GM12865 (cell line): ENCODE measurements around the gene PCLO.

Source experiments
- DNase-seq: peaks from one replicate; pipeline ENCODE4 v3.0.0; 2010; ENCODE audit warnings: low read depth
- H3K4me3 ChIP-seq: 2 replicates; pipeline ENCODE4 v1.5.1; 2011; ENCODE audit warnings: mild to moderate bottlenecking, low read depth, low read length, control low read depth
- TF ChIP-seq, protein P1 (sequence below): IDR thresholded peaks from 2 replicates; pipeline ENCODE4 v1.5.1; 2011; ENCODE audit warnings: low read length, control low read depth, low read depth, inconsistent platforms; ENCODE audit not compliant: insufficient read depth; ENCODE audit errors: missing control alignments

PCLO gene

DNA sequence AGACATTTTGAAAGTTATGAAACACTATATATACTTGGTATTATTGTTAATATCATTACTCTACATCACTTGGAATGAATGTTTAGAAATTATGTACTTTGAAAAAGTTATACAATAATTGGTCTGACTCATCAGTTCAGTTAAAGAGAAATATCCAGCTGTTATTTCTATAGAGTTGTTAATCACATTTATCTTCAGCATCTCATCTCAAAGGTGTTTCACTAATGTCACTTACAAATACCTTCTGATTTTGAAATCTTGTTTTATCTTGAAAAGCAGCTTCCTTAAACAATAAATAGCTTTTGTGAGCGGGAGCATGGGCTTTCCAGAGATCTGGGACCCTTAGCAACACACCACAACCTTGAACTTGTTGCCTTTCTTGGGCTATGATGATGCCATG is 205.2 kb downstream of the PCLO start:
- no peak for DNase-seq
- H3K4me3 ChIP-seq, result no peak overlapping the region
- TF ChIP-seq, protein P1, sequence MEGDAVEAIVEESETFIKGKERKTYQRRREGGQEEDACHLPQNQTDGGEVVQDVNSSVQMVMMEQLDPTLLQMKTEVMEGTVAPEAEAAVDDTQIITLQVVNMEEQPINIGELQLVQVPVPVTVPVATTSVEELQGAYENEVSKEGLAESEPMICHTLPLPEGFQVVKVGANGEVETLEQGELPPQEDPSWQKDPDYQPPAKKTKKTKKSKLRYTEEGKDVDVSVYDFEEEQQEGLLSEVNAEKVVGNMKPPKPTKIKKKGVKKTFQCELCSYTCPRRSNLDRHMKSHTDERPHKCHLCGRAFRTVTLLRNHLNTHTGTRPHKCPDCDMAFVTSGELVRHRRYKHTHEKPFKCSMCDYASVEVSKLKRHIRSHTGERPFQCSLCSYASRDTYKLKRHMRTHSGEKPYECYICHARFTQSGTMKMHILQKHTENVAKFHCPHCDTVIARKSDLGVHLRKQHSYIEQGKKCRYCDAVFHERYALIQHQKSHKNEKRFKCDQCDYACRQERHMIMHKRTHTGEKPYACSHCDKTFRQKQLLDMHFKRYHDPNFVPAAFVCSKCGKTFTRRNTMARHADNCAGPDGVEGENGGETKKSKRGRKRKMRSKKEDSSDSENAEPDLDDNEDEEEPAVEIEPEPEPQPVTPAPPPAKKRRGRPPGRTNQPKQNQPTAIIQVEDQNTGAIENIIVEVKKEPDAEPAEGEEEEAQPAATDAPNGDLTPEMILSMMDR, result no peak

DNA sequence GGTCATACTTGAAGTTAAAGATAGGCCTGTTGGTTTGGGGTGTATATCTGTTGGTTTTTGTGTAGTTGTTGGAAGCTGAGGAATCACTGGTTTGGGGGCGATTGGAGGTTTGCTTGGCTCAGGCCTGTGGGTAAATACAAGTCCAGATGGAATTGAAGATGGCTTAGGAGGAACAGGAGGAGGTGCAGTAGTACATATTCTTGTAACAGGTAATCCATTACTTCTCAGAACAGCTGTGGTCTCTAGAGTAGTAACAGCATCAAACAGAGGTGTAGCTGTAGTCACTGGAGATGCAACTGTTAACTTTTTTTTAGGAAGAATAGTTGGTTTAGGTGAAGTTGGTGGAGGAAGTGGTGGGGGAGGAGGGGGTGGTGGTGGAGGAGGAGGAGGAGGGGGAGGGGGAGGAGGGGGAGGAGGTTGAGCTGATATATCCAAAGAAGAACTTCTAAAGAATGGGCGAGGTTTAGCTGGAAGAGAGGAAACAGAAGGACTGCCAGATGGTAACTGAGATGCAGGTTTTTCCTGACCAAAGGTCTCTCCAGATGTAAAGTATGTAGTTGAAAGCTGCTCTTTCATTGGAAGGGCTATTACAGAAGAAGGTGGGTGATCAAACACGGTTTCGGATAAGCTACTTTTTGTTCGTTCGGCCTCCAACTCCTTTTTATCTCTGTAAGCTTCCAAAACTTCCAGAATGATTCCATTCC is 209.2 kb downstream of the PCLO start:
- no peak overlapping the region for H3K4me3 ChIP-seq
- TF ChIP-seq, protein P1, result no peak
- no peak for DNase-seq

DNA sequence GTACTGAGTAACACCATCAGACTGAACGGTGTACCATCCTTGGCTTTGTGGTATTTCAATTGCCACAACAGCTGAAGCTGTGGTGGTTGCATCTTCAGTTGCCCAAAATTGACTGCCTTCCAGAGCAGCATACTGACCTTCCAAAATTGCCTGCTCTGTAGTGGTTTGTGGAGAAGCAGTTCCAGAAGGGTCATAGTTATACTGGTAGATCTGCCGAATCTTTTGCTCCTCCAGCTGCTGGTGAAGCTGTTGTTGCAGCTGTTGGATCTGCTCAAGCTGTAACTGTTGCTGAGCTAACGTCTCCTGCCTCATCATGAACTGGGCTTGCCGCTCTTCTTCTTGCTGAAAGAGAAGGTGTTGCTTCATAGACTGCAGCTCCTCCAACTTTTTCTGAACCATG is 212.2 kb downstream of the PCLO start:
- DNase-seq, result no peak
- no peak overlapping the region for H3K4me3 ChIP-seq
- TF ChIP-seq, protein P1, result no peak

DNA sequence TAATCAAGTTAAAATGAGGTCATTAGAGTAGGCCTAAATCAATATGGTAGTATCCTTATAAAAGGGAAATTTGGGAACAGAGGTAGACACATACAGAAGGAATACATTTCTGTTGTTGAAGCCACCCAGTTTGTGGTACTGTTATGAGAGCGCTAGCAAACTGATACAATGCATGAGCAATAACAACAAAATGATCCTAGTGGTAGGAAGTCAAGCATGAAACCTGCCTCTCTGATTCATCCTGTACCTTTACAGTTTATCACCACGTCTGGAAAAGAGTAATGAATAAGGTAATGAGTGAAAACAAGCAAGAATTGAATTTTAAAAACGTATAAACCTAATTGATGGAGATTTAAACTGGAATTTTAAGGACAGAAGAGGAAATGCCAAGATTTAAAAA is 217.2 kb downstream of the PCLO start:
- TF ChIP-seq, protein P1, result no peak
- H3K4me3 ChIP-seq, result no peak overlapping the region
- DNase-seq, result no peak

DNA sequence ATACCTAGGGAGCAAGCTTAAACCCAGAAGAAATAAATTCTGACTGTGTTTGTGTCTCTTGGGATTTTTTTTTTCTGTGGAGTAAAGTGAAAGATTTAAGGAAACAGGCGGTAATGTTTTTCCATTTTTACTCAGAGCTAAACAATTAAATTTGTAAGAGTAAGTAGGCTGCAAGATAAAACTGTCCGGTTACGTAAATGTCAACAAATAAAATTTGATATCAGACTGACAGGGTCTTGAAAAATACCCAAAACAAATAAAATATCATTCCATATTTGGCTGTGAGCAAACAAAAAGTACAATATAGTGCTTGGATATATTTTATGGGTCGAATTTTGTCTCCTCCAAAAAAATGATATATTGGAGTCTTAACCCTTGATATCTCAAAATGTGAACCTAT is 217.6 kb downstream of the PCLO start:
- DNase-seq, result no peak
- H3K4me3 ChIP-seq, result no peak overlapping the region
- TF ChIP-seq, protein P1, result no peak

DNA sequence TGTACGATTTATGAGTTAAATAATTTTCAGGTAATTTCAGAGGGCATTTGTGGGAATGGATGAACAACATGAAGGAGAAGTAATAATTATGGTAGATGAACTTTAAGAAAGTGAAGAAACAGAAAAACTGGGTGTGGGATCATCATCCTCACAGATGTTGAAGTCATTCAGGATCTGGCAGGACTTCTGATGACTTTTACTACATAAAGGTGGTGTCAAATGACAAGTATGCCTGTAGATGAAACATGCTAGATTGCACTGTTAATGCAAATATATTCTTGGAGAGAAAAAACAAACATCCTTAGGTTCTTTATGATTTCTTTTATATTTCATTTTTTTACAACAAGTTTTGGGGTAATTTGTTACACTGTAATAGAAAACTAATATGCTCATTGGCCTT is 230.2 kb downstream of the PCLO start:
- TF ChIP-seq, protein P1, result no peak
- DNase-seq, result no peak
- H3K4me3 ChIP-seq, result no peak overlapping the region

DNA sequence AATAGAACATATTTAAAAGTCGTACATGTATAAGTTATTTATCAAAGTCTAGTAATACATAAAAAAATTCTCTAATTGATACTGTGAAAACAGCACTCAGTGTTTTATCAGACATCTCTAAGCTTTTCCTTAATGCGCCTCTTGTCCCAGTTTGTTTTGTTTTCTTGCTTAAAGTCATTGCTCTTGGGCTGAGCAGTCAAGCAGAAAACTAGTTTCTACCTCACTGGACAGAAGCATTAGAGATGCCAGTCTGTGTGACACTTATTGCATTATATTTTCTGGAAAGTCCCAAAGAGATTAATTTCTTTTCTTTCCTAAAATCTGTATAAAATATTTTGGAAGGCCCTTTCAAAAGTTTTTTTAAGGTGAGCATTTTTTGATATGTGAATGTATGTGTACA is 236.2 kb downstream of the PCLO start:
- DNase-seq, result no peak
- H3K4me3 ChIP-seq, result no peak overlapping the region
- TF ChIP-seq, protein P1, result no peak
